ENCODE results near the gene CIB4.

The CIB4 gene

DNA sequence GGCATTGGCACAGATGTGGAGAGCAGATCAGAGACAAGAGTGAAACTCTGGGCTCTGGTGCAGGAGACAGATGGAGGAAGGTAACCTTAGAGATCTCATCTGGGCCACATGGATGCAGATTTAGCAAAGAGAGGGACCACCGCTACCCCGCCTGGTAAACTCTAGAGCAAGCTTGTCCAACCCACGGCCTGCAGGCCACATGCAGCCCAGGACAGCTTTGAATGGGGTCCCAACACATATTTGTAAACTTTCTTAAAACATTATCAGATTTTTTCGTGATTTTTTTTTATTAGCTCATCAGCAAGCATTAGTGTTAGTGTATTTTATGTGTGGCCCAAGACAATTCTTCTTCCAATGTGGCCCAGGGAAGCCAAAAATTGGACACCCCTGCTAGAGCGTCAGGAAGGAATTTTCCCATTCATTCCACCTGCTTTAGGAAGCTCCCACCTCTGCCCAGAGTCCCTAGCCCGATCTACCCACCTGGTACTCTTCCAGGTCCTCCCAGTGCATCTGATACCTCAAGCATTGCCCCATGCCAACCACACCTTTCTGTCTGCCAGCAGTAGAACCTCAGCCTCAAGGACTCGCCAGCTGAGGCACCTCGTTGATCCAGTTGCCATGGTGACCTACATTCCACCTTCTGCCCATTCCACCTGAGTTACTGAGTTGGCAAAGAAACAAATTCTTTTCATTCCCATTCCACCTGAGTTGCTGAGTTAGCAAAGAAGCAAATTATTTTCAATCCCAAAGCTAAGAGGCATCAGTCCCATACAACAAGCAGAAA lies at the start of gene CIB4:
Gene CIB4 (minus strand): TSS at position 586 of the 784 bp plus-strand sequence. CDS start 52 bp downstream, at position 534.
- in situ Hi-C loops (cut with HindIII; ENCODE audit: low sequenced_read_pairs): no loop called here
- H3K4me3 ChIP-seq (ENCODE audit: low read depth, low read length): no peak within 1 kb of the TSS
- TF ChIP-seq, protein P1, sequence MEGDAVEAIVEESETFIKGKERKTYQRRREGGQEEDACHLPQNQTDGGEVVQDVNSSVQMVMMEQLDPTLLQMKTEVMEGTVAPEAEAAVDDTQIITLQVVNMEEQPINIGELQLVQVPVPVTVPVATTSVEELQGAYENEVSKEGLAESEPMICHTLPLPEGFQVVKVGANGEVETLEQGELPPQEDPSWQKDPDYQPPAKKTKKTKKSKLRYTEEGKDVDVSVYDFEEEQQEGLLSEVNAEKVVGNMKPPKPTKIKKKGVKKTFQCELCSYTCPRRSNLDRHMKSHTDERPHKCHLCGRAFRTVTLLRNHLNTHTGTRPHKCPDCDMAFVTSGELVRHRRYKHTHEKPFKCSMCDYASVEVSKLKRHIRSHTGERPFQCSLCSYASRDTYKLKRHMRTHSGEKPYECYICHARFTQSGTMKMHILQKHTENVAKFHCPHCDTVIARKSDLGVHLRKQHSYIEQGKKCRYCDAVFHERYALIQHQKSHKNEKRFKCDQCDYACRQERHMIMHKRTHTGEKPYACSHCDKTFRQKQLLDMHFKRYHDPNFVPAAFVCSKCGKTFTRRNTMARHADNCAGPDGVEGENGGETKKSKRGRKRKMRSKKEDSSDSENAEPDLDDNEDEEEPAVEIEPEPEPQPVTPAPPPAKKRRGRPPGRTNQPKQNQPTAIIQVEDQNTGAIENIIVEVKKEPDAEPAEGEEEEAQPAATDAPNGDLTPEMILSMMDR (IDR thresholded peaks at IDR 0.05; ENCODE audit: low read depth, low read length, missing control alignments): no peak
- DNase-seq (ENCODE audit: low read depth): no peak

DNA sequence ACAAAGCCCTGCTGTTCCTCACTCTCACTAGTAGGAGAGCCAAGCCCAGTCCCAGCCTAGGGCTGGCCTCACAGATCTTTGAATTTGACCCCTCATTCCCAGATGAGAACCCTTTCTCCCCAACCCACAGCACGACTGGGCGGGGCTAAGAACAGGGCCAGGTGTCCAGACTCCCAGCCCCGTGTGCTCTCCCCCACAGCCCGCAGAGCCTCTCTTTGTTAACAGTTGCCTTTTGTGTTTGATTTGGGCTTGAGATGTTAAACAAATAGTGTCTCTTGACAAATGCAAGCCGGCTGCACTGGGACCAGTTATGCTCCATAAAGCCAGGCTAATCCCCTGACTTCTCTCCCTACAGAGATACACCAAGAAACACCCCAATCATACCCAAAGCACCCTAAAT lies 46.6 kb upstream of the CIB4 start:
- DNase-seq (ENCODE audit: low read depth): no peak
- in situ Hi-C loops (cut with HindIII; ENCODE audit: low sequenced_read_pairs): loop anchor here (5.0 kb wide), 1 partner anchor 44 kb away; no protein-coding TSS in a partner anchor
- TF ChIP-seq, protein P1 (IDR thresholded peaks at IDR 0.05; ENCODE audit: low read depth, low read length, missing control alignments): no peak
- no peak overlapping the region for H3K4me3 ChIP-seq (ENCODE audit: low read depth, low read length)

DNA sequence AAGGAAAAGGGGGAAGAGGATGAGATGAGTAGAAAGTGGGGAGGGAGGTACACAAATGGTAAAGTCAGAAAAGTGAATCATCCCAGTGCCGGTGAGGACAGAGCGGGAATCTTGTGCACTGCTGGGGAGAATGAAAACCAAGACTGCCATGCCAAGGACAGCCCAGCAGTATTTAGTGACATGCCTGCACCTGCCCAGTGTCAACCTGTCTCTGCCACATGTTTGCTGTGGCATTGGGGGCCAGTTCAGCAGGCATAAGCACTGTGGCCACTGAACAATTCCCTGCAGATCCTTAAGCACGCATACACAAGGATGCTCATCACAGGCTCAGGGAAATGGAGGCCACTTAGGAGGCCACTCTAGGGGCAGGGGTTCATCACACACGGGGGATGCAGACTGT lies 46.2 kb upstream of the CIB4 start:
- H3K4me3 ChIP-seq (ENCODE audit: low read depth, low read length): no peak overlapping the region
- TF ChIP-seq, protein P1 (IDR thresholded peaks at IDR 0.05; ENCODE audit: low read depth, low read length, missing control alignments): no peak
- in situ Hi-C loops (cut with HindIII; ENCODE audit: low sequenced_read_pairs): loop anchor here (5.0 kb wide), 1 partner anchor 45 kb away; no protein-coding TSS in a partner anchor
- DNase-seq (ENCODE audit: low read depth): no peak

DNA sequence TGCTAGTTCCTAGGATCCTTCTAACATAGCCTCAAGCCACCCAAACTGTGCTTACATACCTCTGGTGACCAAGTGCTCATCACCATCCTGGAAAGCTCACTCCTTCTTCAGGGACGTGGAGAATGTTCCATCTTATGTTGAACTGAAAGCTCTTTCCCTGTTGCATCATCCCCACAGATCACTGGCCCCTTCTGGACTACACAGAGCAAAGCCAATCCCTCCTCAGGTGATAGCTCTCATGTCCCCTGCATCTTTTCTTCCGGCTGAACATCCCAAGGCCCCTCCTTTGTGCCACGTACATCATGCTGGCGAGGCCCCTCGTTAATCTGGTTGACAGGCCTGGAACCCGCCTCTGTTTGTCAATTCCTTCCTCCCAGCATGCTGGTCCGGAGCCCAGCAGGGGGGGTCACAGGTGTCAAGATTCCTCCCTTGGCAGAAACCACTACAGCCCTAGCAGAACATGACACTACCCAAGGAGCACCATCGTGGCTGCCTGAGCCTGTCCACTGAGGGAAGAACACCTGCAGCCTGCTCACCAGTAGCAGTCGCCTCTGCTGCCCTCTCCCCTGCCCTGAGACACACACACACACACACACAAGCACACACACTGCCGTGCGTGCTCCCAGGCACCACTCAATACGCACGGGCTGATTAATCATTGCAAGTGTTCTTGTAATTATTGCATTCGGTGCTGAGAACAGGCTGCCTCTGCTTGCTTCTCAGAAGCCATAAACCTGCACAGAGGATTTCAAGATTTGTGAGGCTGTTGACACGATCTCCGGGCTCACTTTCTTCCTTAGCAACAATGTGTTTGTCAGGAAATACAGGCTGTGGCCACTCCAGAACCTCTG lies 45.0 kb upstream of the CIB4 start:
- TF ChIP-seq, protein P1 (IDR thresholded peaks at IDR 0.05; ENCODE audit: low read depth, low read length, missing control alignments): no peak
- in situ Hi-C loops (cut with HindIII; ENCODE audit: low sequenced_read_pairs): loop anchor here (5.0 kb wide), 1 partner anchor 46 kb away; no protein-coding TSS in a partner anchor
- DNase-seq (ENCODE audit: low read depth): no peak
- no peak overlapping the region for H3K4me3 ChIP-seq (ENCODE audit: low read depth, low read length)

DNA sequence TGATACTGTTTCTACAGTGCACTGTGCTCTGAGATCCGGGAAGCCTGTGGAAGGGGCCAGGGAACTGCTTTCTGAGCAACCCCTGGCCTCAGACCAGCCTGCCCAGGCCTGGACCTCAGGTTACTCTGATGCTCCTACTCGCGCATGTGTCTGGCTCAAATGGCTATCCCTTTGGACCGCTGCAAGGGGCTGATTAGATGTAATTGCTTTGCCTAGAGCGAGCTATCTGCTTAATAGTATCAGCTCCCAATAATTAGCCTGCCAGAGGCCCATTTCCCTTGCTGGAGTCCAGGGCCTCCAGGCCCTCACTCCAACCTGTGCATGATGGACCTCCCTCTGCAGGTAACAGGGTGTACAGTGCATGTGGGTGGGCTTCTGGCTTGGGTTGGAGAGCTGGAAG lies 44.2 kb upstream of the CIB4 start:
- in situ Hi-C loops (cut with HindIII; ENCODE audit: low sequenced_read_pairs): loop anchor here (5.0 kb wide), 1 partner anchor 47 kb away; no protein-coding TSS in a partner anchor
- no peak overlapping the region for H3K4me3 ChIP-seq (ENCODE audit: low read depth, low read length)
- TF ChIP-seq, protein P1 (IDR thresholded peaks at IDR 0.05; ENCODE audit: low read depth, low read length, missing control alignments): no peak
- no peak for DNase-seq (ENCODE audit: low read depth)

DNA sequence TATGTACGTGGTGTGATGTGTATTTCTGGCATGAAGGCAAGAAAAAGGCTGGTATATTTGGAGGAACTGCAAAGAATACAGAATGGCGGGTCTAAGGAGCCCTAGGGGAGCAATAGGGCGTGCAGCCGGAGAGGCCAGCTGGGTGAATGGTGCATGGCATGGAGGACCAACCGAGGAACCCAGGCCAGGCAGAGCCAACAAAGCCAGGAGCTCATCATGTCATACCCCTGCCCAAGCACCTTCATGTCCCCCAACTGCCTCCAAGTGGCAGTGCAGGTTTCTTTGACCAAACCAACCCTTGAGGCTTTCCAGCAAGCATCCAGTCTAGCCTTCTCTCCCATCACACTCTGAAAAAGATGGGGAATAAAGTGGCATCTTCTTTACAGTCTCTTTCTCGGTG lies 42.4 kb upstream of the CIB4 start:
- no peak overlapping the region for H3K4me3 ChIP-seq (ENCODE audit: low read depth, low read length)
- DNase-seq (ENCODE audit: low read depth): no peak
- in situ Hi-C loops (cut with HindIII; ENCODE audit: low sequenced_read_pairs): no loop called here
- TF ChIP-seq, protein P1 (IDR thresholded peaks at IDR 0.05; ENCODE audit: low read depth, low read length, missing control alignments): no peak

Measured in astrocyte of the cerebellum (primary cell).